ENCODE results near the gene OXTR.

Gene OXTR

DNA sequence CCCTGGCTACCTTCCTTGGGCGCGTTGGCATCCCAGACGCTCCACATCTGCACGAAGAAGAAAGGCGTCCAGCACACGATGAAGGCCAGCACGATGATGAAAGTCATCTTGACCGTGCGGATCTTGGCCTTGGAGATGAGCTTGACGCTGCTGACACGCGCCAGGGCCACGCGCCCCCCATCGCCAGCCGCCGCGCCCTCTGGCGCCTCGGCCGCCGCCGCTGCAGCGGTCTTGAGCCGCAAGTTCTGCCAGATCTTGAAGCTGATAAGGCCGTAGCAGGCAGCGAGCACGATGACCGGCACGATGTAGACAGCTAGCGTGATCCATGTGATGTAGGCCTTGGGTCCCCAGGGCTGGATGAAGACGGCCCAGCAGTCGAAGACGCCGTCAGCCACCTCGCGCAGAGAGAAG is 2.2 kb downstream of the OXTR start:
- DNase-seq, result no peak

GRCh38 chr3:8766148-8766547 is 3.3 kb downstream of the OXTR start:
- DNase-seq, result no peak

DNA sequence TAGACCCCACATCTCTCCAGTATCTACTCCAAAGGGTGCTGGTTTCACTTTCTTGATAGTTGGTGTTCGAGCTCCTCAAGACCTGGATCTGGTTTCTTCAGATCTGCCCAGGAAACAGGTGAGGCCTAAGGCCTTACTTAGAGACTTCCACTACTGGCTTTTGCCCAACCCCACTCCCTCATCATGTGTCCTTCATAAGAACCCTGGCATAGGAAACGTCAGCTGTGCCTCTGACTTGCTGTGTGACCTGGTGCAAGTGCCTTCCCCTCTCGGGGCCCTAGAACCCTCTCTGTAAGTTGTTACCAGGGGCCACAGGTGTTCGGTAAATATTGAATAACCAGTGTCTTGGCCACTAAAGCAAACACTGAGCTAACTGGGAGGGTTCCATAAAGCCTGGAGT is 3.9 kb downstream of the OXTR start:
- no peak for DNase-seq

DNA sequence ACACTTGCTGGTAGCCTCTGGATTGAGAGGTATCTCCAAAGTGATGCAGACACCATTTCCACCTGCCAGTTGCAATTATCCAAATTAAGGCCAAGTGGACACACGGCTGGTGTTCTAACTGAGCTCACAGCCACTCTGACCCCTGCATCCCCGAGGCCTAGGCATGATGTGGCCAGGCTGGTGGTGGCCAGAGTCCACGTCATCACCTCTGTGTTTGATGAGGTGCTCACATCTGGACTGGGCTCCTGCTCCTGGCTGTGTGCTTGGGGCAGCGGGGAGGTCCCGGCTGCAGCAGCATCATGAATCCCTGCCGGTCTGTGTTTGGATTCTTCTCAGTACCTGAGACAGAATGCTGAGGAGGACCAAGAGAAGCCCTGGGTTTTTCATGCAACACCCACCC is 4.9 kb downstream of the OXTR start:
- no peak for DNase-seq

- DNase-seq, result no peak
Observed at GRCh38 chr3:8762607-8763377, 6.6 kb downstream of the OXTR start.

- DNase-seq, result no peak
Observed at GRCh38 chr3:8761866-8762265, 7.5 kb downstream of the OXTR start.

- no peak for DNase-seq
Observed at GRCh38 chr3:8760506-8760905, 8.9 kb downstream of the OXTR start.

GRCh38 chr3:8760091-8760490 is 9.3 kb downstream of the OXTR start:
- DNase-seq, result no peak

DNA sequence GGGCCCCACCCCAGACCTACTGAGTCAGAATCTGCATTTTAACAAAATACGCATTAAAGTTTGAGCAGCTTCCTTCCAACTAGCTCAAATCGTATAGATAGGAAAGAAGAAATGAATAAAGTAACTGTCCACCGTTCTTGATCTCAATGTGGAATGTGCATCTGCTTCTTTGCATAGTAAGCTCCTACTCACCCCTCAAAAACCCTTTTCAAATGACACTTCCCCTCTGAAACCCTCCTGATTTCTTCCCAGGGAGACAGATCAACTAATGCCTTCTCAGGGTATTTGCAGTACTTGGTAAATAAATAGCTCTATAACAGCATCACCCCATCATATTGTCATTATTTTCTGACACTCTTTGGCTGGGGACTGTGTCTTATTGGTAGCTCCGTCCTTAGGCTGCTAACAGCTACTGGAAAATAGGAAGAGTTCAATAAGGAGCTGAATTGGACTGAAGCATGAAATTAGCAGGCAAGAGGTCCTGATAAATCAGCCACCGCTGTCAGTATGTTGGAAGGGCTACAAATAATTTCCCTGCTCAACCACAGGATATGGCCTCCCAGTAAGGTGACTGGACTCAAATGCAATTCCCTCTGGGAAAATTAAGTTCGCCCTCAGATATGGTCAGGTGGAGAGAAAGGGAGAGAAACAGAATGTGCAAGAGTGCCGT is 10.2 kb downstream of the OXTR start:
- DNase-seq, result no peak

- DNase-seq, result no peak
Observed at GRCh38 chr3:8757551-8758518, 11.6 kb downstream of the OXTR start.

GRCh38 chr3:8756671-8757070 is 12.7 kb downstream of the OXTR start:
- DNase-seq, result no peak

DNA sequence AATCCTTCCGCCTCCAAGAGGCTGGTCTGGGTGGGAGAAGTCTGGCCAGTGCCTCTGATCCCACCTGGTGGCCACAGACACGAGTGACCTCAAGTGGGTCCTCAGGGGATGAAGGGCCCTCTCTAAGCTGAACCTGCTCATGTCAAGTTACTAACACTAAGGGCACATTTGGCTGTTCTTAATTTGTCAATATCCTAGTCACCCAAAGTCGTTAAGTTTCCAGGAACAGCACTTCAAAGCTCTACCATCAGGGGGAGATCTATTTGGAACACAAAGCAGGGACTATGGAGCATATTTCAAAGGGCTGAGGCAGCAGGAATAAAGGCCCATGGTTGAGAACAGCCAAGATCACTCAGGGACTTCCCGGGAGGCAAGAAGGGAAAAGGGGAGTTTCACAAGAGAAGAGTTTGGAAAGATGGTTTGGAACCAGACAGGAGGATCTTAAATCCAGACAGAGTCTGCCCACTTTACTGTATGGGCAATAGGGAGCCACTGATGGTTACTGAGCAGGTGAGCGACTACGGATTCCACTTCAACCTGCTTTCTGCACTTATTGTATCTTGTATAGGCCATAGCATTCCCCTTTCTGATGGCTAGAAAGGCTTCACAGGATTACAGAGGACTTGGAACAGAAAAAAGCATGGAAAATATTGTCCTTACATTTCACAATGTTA is 13.7 kb downstream of the OXTR start:
- no peak for DNase-seq

DNA sequence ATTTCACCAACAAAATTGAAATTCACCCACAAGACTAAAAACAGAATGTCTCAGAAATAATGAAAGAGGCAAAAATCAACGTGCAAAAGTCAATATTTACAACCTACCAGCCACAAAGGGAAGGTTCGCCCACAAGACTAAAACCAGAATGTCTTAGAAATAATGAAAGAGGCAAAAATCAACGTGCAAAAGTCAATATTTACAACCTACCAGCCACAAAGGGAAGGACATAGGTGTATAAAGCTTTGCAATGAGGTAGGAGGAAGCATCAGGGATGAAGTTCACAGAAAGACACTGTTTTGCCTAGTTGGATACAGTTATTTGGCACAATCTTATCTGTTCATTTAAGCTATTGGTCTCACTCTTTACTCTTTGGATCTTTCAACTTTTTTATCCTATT is 14.3 kb downstream of the OXTR start:
- no peak for DNase-seq

DNA sequence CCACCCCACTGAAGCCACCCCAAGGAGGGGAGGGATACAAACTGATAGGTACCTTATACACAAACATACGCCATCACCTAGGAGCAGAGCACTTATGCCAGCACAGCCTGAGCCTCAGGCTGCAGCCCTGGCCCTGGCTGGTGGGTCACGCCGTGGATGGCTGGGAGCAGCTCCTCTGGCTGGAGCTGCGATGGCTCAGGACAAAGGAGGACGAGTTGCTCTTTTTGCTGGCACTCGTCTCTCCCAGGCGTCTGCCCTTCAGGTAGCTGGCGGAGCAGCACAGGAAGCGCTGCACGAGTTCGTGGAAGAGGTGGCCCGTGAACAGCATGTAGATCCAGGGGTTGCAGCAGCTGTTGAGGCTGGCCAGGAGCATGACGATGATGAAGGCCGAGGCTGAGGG is 16.6 kb downstream of the OXTR start:
- no peak for DNase-seq

- no peak for DNase-seq
Observed at GRCh38 chr3:8749316-8749715, 20.1 kb downstream of the OXTR start.

DNA sequence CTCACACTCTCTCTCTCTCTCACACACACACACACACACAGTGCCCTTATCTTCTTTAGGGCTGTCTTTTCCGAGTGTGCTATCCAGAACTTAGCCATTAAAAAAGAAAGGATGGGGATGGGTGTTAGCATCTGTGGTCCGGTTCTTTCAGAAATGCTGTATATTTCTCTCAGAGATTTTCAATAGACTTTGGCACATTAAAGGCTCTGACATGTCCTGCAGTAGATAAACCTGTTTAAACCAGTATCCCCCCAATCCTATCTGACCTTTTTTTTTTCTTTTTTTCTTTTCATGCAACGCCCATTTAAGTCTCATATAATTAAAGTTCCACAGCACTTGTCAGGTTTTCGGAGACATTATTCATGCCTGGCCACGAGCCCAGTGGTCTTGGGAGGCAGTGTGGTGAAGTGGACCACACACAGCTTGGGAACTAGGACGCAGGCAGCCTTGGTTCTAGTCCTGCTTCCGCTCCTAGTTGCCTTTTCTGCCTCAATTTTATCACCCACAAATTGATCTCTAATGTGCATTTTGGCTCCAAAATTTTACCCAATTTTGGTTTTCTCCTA is 22.6 kb downstream of the OXTR start:
- no peak for DNase-seq

DNA sequence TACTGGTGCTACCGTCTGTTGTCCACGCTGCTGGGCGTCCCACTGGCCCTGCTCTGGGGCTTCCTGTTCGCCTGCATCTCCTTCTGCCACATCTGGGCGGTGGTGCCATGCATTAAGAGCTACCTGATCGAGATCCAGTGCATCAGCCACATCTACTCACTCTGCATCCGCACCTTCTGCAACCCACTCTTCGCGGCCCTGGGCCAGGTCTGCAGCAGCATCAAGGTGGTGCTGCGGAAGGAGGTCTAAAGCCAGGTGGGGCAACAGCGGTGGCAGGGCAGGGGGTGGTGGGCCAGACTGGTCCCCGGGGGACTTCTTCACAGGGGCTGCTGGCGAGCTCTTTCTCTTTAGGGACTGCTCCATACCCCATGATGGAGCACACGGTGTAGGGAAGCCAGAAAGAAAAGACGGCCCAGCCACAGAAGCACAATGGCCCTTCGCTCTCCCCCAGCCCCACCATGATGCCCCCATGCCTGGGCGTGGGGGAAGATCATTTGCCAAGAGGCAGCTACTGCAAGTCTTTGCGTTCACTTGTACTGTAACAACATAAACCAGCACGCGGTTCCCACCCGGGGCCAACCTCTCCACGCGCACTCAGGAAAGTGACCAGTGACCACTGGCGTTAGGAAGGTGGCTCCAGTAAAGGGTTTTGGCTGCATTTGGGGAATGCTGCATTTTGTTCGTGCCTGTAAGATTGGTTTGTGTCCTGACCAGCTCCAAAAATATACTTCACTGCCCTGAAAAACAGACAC is 23.6 kb downstream of the OXTR start:
- DNase-seq, result no peak

DNA sequence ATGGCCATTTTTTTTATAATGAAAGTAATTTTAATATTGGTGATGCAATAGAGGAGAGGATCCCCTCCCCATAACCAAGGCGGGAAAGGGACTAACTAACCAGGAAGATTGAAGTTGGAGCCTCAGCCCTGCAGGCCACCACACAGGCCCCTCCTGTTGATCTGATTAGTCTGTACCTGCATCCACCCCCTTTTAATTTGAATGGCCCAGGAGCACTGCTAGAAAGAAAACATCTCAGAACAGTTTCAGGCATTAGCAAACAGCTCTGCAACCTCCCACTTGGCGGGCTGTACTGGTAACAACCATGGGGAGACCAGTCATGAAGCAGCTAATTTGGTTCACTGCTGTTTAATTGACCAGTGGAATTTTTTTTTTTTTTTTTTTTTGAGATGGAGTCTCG is 25.5 kb downstream of the OXTR start:
- DNase-seq, result no peak

DNA sequence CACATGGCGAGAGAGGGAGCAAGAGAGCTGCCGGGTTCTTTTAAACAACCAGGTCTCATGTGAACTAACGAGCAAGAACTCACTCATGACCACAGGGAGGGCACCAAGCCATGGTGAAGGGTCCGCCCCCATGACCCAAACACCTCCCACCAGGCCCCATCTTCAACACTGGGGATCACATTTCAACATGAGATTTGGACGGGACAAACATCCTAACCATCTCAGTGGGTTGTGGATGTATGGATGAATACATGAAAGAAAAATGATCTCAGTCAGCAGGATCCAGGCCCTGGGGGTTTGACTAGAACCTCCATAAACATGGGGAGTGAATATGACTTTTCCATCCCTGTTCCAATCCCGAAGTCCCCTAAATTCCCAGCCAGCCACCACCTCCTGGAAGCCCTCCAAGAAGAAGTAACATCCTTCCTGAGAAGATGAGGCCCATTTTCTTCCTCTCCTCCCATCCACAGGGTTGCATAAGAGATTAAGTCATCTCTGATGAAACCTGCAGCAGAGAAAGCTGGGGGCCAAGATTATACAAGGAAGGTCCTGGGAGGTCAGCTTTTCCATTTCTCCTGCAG is 26.3 kb downstream of the OXTR start:
- DNase-seq, result no peak

DNA sequence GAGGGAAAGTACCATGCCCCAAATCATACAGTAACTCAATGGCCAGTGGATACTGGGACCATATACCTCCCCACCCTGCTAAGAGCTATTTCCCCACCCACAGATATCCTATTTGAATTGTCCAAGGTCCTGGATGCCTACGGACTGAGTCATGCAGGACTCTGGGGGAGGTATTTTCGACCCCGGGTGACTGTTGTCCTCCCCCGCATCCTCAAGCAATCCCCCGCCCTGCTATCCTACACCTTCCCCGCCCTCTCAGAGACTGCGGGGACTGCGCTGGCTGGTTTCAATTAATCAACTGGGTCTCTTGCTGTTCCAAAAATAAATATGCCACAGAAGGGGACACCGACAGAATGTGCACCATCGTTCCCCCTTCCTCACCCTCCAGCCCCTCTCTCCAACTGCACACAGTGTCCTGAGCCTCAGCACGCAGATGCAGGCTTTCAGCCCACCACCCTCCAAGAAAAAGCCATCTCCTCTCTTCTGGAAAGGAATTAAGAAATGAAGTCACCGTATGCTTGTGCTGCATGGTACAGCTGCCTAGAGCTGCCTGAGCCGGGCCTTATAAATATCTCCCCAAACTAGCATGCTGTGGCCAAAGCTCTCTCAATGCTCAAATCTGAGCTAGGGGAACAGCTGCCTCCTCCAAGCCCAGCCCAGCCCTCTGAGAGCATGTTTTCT is 27.7 kb downstream of the OXTR start:
- DNase-seq, result no peak

All from GDM1 (cell line).